Cardiac muscle cell (in vitro differentiated cells and primary cell): ENCODE data around the gene AGR3. TPM values are rescaled to one million over a fixed set of nuclear protein-coding genes. Genes with fewer than 3 reads are reported as not detected.

Source experiments
- DNase-seq, 2 donors: peaks; one replicate each; pipeline versions ENCODE4 v3.0.0 to v3.0.0-alpha.2; 2010 to 2017; ENCODE audit warnings: low read depth in 1 of 2, low spot score in 1 of 2
- H3K27ac ChIP-seq: fragments of 200-600 bp; sonication (generic); 2 replicates; pipeline ENCODE4 v1.5.1; 2016
- H3K27me3 ChIP-seq: fragments of 200-600 bp; sonication (generic); 2 replicates; pipeline ENCODE4 v1.6.0; 2016; ENCODE audit warnings: control low read depth
- H3K36me3 ChIP-seq: fragments of 200-600 bp; sonication (generic); 2 replicates; pipeline ENCODE4 v1.5.1; 2016; ENCODE audit warnings: control low read depth
- H3K4me1 ChIP-seq: fragments of 200-600 bp; sonication (generic); 2 replicates; pipeline ENCODE4 v1.8.1; 2017; ENCODE audit warnings: low read depth, mild to moderate bottlenecking, mixed run types
- H3K4me3 ChIP-seq: fragments of 200-600 bp; sonication (generic); 2 replicates; pipeline ENCODE4 v1.5.1; 2016; ENCODE audit warnings: mild to moderate bottlenecking
- H3K9me3 ChIP-seq: fragments of 200-600 bp; sonication (generic); 2 replicates; pipeline ENCODE4 v1.5.1; 2017; ENCODE audit warnings: low read depth, mild to moderate bottlenecking, control low read depth
- CTCF ChIP-seq: IDR thresholded peaks from 2 replicates; pipeline ENCODE4 v1.5.1; 2012; ENCODE audit warnings: low read depth, mild to moderate bottlenecking, low read length
- polyA plus RNA-seq: library from polyadenylated mRNA; unstranded; fragments of >200 nt; fragmentation: Nextera tagmentation; extraction: Ambion mirVana; gene quantifications from 2 replicates; pipeline ENCODE4 v1.2.1, GENCODE V29; 2016
- total RNA-seq: library from RNA; depleted of rRNA; stranded (reverse); fragments of >200 nt; gene quantifications from 2 replicates; pipeline ENCODE4 v1.2.3, GENCODE V29; 2016

The AGR3 gene
- total and polyA plus RNA-seq, 2 experiments from 2014 or later: not detected

- Histone ChIP-seq H3K36me3 (no peaks in the 10 kb centered on the region), H3K4me1 (peaks cover 11% of the 10 kb centered on the region), H3K27me3 (no peaks in the 10 kb centered on the region), H3K9me3 (no peaks in the 10 kb centered on the region), H3K4me3 (no peak overlapping the region), H3K27ac (no peak overlapping the region)
- no peak for DNase-seq
- TF ChIP-seq CTCF: no peak
Observed at GRCh38 chr7:16913643-16914042, 31.9 kb upstream of the AGR3 start.

GRCh38 chr7:16912540-16912939, 30.8 kb upstream of the AGR3 start:
- Histone ChIP-seq H3K27ac (no peak overlapping the region), H3K27me3 (no peaks in the 10 kb centered on the region), H3K36me3 (no peaks in the 10 kb centered on the region), H3K4me1 (peaks cover 11% of the 10 kb centered on the region), H3K4me3 (no peak overlapping the region), H3K9me3 (no peaks in the 10 kb centered on the region)
- no peak for TF ChIP-seq CTCF
- DNase-seq: no peak

- DNase-seq: no peak
- TF ChIP-seq CTCF: no peak
- no peak overlapping the region for H3K27ac ChIP-seq
- no peaks in the 10 kb centered on the region for H3K36me3 ChIP-seq
- H3K4me3 ChIP-seq: no peak overlapping the region
- no peaks in the 10 kb centered on the region for H3K4me1 ChIP-seq
- H3K27me3 ChIP-seq: no peaks in the 10 kb centered on the region
- no peaks in the 10 kb centered on the region for H3K9me3 ChIP-seq
Observed at GRCh38 chr7:16908561-16908960, 26.8 kb upstream of the AGR3 start.

GRCh38 chr7:16905300-16906044, 23.7 kb upstream of the AGR3 start:
- H3K4me1 ChIP-seq: no peaks in the 10 kb centered on the region
- peak; percentile 20 to 58 for DNase-seq
- no peak overlapping the region for H3K4me3 ChIP-seq
- TF ChIP-seq CTCF: no peak
- H3K27ac ChIP-seq: no peak overlapping the region
- no peaks in the 10 kb centered on the region for H3K36me3 ChIP-seq
- H3K9me3 ChIP-seq: no peaks in the 10 kb centered on the region
- H3K27me3 ChIP-seq: no peaks in the 10 kb centered on the region

GRCh38 chr7:16904076-16904475, 22.3 kb upstream of the AGR3 start:
- Histone ChIP-seq H3K36me3 (no peaks in the 10 kb centered on the region), H3K27me3 (no peaks in the 10 kb centered on the region), H3K9me3 (no peaks in the 10 kb centered on the region), H3K4me1 (no peaks in the 10 kb centered on the region), H3K27ac (no peak overlapping the region), H3K4me3 (no peak overlapping the region)
- no peak for TF ChIP-seq CTCF
- DNase-seq: no peak
